ENCODE data around the gene OR5K2. TPM values are rescaled to one million over a fixed set of nuclear protein-coding genes. Genes with fewer than 3 reads are reported as not detected.

Gene OR5K2
- total RNA-seq, 6 donors from 2014 or later = not detected

DNA sequence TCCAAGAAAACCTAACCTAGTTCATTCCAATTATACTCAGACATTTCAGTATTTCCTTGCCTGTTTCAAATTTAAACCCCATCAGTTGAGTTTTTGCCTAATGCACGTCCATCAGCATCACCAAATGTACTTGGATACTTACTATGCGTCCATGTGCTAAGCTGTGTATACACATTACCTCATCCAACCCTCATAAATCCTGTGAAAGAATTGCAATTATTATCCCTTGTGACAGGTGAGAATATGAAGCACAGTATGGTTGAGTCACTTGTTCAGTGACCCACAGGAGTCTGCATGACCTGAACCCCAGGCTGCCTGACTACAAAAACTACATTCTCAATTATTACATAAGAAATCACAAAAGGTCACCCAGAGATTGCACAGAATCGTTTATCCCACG lies 2.5 kb downstream of the OR5K2 start:
- H3K9me3 ChIP-seq = no peaks in the 10 kb centered on the region
- no peak overlapping the region for H3K27ac ChIP-seq
- no peak for DNase-seq
- H3K4me1 ChIP-seq = no peaks in the 10 kb centered on the region
- TF ChIP-seq POLR2AphosphoS5 (IDR thresholded peaks at IDR 0.05) = no peak
- TF ChIP-seq EP300 (IDR thresholded peaks at IDR 0.05) = no peak
- TF ChIP-seq, protein P1, sequence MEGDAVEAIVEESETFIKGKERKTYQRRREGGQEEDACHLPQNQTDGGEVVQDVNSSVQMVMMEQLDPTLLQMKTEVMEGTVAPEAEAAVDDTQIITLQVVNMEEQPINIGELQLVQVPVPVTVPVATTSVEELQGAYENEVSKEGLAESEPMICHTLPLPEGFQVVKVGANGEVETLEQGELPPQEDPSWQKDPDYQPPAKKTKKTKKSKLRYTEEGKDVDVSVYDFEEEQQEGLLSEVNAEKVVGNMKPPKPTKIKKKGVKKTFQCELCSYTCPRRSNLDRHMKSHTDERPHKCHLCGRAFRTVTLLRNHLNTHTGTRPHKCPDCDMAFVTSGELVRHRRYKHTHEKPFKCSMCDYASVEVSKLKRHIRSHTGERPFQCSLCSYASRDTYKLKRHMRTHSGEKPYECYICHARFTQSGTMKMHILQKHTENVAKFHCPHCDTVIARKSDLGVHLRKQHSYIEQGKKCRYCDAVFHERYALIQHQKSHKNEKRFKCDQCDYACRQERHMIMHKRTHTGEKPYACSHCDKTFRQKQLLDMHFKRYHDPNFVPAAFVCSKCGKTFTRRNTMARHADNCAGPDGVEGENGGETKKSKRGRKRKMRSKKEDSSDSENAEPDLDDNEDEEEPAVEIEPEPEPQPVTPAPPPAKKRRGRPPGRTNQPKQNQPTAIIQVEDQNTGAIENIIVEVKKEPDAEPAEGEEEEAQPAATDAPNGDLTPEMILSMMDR (IDR thresholded peaks at IDR 0.05) = no peak
- TF ChIP-seq POLR2A (IDR thresholded peaks at IDR 0.05) = no peak
- H3K36me3 ChIP-seq = no peaks in the 10 kb centered on the region
- ATAC-seq (ENCODE audit: low FRiP score in 2 of 2) = no peak
- no peaks in the 10 kb centered on the region for H3K27me3 ChIP-seq
- 83 to 85% methylated on average over 4 of the region's 4 CpGs for whole genome bisulfite sequencing, 2 donors
- H3K4me3 ChIP-seq = no peak overlapping the region

DNA sequence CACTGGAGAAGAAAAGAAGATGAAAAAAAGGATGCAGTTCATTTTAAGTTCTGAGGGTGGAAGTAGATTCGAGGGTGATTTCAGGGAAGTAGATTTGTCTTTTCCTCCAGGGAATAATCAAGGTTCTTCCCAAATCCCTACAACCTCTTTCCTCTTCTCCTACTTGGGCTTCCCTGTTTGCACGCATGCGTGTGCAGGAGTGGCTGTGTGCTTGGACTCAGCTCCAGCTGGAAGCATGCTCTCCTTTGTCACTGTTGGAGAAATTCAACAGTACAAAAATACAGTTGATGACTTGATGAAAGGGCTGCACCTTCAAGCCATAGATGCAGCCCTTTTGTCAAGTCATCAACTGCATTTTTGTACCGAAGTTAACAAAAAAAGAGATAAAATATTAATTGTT lies 3.8 kb downstream of the OR5K2 start:
- no peak for ATAC-seq (ENCODE audit: low FRiP score in 2 of 2)
- 89 to 95% methylated on average over 4 of the region's 4 CpGs for WGBS, 2 donors
- Histone ChIP-seq H3K9me3 (no peaks in the 10 kb centered on the region), H3K4me1 (no peaks in the 10 kb centered on the region), H3K36me3 (no peaks in the 10 kb centered on the region), H3K27ac (no peak overlapping the region), H3K4me3 (no peak overlapping the region), H3K27me3 (no peaks in the 10 kb centered on the region)
- TF ChIP-seq, protein P1 (IDR thresholded peaks at IDR 0.05) = no peak
- TF ChIP-seq POLR2AphosphoS5 (IDR thresholded peaks at IDR 0.05) (no peak), EP300 (IDR thresholded peaks at IDR 0.05) (no peak), POLR2A (IDR thresholded peaks at IDR 0.05) (no peak)
- no peak for DNase-seq

DNA sequence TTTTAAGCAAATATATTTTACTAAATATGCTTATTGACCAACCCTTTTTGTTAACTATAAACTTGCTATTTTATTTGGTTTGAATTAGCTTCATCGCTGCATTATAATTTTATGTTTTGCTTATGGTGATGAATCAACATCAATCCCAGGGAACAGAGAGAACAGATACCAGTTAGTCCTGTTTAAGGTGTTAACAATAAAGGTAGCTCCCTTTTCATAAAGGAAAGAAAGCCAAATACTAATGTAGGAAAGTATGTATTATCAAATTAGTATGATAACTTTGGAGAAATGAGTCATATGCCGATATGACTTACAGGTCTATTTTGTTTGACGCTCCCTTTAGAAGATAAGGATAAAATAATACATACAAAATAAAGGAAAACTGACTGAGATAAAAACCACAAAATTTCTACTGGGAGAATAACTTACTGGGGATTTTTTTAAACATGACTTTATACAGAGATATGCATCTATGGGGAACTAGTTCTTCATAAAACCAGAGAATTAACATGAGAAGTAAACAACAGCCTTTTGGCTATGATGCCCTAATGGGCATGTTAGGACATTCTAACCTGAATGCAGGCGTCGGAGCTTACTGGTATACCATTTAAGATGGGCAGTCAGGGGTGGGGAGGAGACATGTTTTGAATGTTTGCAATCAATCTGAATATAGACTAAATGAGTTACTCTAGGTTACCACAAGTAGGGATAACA lies 4.5 kb downstream of the OR5K2 start:
- Histone ChIP-seq H3K27me3 (no peaks in the 10 kb centered on the region), H3K9me3 (no peaks in the 10 kb centered on the region), H3K4me3 (no peak overlapping the region), H3K27ac (no peak overlapping the region), H3K4me1 (no peaks in the 10 kb centered on the region), H3K36me3 (no peaks in the 10 kb centered on the region)
- 95 to 96% methylated on average over 5 of the region's 5 CpGs for WGBS, 2 donors
- DNase-seq (no peak), ATAC-seq (ENCODE audit: low FRiP score in 2 of 2) (no peak)
- TF ChIP-seq EP300 (IDR thresholded peaks at IDR 0.05) = no peak
- no peak for TF ChIP-seq POLR2A (IDR thresholded peaks at IDR 0.05)
- TF ChIP-seq, protein P1 (IDR thresholded peaks at IDR 0.05) = no peak
- TF ChIP-seq POLR2AphosphoS5 (IDR thresholded peaks at IDR 0.05) = no peak

DNA sequence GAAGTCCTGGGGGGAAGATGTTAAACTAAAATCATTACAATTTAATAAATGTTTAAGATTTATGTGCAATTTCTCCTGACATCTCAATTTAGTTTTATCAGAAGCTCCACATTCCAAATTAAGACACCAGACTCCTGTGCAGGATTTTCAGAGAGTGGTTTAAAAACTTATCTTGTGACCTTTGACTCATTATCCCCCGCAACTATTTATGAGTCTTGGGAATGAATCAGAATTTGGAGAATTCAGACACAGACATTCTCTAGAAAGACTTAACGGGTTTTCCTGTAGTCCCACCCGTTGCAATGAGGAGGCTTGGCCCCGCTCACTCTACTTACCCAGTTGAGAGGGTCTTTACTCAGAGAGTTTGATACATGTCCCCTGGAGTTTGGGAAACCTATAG lies 7.1 kb downstream of the OR5K2 start:
- no peaks in the 10 kb centered on the region for H3K9me3 ChIP-seq
- WGBS, 2 donors = 85 to 92% methylated on average over 4 of the region's 4 CpGs
- TF ChIP-seq POLR2AphosphoS5 (IDR thresholded peaks at IDR 0.05) (no peak), POLR2A (IDR thresholded peaks at IDR 0.05) (no peak), EP300 (IDR thresholded peaks at IDR 0.05) (no peak)
- TF ChIP-seq, protein P1 (IDR thresholded peaks at IDR 0.05) = no peak
- H3K36me3 ChIP-seq = no peaks in the 10 kb centered on the region
- DNase-seq (no peak), ATAC-seq (ENCODE audit: low FRiP score in 2 of 2) (no peak)
- no peaks in the 10 kb centered on the region for H3K4me1 ChIP-seq
- H3K4me3 ChIP-seq = no peak overlapping the region
- no peaks in the 10 kb centered on the region for H3K27me3 ChIP-seq
- no peak overlapping the region for H3K27ac ChIP-seq

DNA sequence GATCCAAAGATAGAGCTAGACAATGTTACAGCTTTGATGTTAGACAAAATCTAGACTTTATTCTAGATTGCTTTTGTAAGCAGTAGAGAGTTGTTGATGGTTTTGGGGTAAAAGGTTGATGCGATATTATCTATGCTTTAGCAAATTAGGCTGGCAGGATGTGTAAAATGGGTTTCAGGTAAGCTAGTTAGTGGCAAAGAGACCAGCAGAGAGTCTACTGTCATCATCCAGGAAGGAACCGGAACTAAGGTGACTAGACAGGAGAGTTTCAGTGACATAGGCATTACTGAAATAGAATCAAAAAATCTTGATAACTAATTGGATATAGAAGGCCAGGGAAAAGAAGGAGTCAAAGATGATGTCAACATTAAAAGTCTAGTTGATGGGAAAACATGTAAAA lies 11.1 kb downstream of the OR5K2 start:
- H3K4me3 ChIP-seq = no peak overlapping the region
- no peaks in the 10 kb centered on the region for H3K4me1 ChIP-seq
- H3K9me3 ChIP-seq = no peaks in the 10 kb centered on the region
- WGBS, 2 donors = 91 to 97% methylated on average over 2 of the region's 2 CpGs
- TF ChIP-seq POLR2A (IDR thresholded peaks at IDR 0.05) = no peak
- TF ChIP-seq, protein P1 (IDR thresholded peaks at IDR 0.05) = no peak
- TF ChIP-seq POLR2AphosphoS5 (IDR thresholded peaks at IDR 0.05) = no peak
- TF ChIP-seq EP300 (IDR thresholded peaks at IDR 0.05) = no peak
- no peaks in the 10 kb centered on the region for H3K27me3 ChIP-seq
- H3K36me3 ChIP-seq = peaks cover 0 to 16% (median 0%) of the 10 kb centered on the region in 4 donors
- ATAC-seq (ENCODE audit: low FRiP score in 2 of 2) = no peak
- no peak overlapping the region for H3K27ac ChIP-seq
- DNase-seq = no peak
